ENCODE results near the gene EXOSC3. TPM values are rescaled to one million over a fixed set of nuclear protein-coding genes. Genes with fewer than 3 reads are reported as not detected.

The EXOSC3 gene
- polyA plus RNA-seq, 2 donors: 24.0 to 36.0 TPM

Other genes with a start within 250 kb of the EXOSC3 start
- 1 to 10 TPM; 2.1 to 3.0 TPM for gene FBXO10, start 208.7 kb downstream of the EXOSC3 start, polyA plus RNA-seq
- gene TOMM5, start 192.5 kb downstream of the EXOSC3 start, polyA plus RNA-seq: 100 to 1,000 TPM in 1 of 2 donors, 10 to 100 TPM in 1; 93.3 to 113 TPM
- under 1 TPM; 0.04 to 0.12 TPM for gene FRMPD1, start 134.1 kb downstream of the EXOSC3 start, polyA plus RNA-seq
- 1 to 10 TPM; 3.8 to 4.3 TPM for gene TRMT10B, start 31.3 kb downstream of the EXOSC3 start, polyA plus RNA-seq
- gene DCAF10, start 15.7 kb upstream of the EXOSC3 start, polyA plus RNA-seq: 1 to 10 TPM; 6.1 to 8.0 TPM
- gene SLC25A51, start 119.1 kb upstream of the EXOSC3 start, polyA plus RNA-seq: 1 to 10 TPM; 3.5 to 5.7 TPM

Data from esophagus (tissue), 2 donors.